ENCODE results near the gene LRRC37A2.
"Not testable (repeated sequence)": the region's sequence is repeated elsewhere in the genome, so short reads cannot be mapped to it uniquely, and the experiment has no call there.

- not testable (repeated sequence) for TF ChIP-seq CTCF (conservative IDR thresholded peaks at IDR 0.05; ENCODE audit: low read depth, low read length); EZH2phosphoT487 (IDR thresholded peaks at IDR 0.05; ENCODE audit: borderline replicate concordance, low read length); EZH2 (IDR thresholded peaks at IDR 0.05; ENCODE audit: low read length, unreplicated experiment)
These were observed 59.5 kb downstream of the LRRC37A2 start for GRCh38 chr17:46571796-46572195.
